Vagina (tissue), 2 donors: ENCODE measurements around the gene DDX10. TPM values are rescaled to one million over a fixed set of nuclear protein-coding genes. Genes with fewer than 3 reads are reported as not detected.

Experiments used
- DNase-seq, 2 donors: peaks; one replicate each; pipeline ENCODE4 v3.0.0-alpha.2; 2017; ENCODE audit errors: extremely low spot score in 2 of 2
- H3K27ac ChIP-seq: fragments of 200-600 bp; sonication (generic); one replicate; pipeline ENCODE4 v1.5.1; 2019
- H3K27me3 ChIP-seq: fragments of 200-600 bp; sonication (generic); one replicate; pipeline ENCODE4 v1.5.1; 2019
- H3K36me3 ChIP-seq, 2 donors: fragments of 200-600 bp; sonication (generic); one replicate each; pipeline ENCODE4 v1.5.1; 2017 to 2019
- H3K4me1 ChIP-seq: fragments of 200-600 bp; sonication (generic); one replicate; pipeline ENCODE4 v1.5.1; 2019
- H3K4me3 ChIP-seq, 2 donors: fragments of 200-600 bp; sonication (generic); 1 replicate in 1 of 2; 2 replicates in 1 of 2; pipeline ENCODE4 v1.5.1; 2016 to 2019
- H3K9me3 ChIP-seq: fragments of 200-600 bp; sonication (generic); one replicate; pipeline ENCODE4 v1.5.1; 2019
- POLR2A ChIP-seq, 2 donors: fragments of 450-650 bp; IDR thresholded peaks; one replicate each; pipeline ENCODE4 v1.6.1; 2017; ENCODE audit warnings: antibody characterized with exemption in 2 of 2, mild to moderate bottlenecking in 2 of 2, moderate library complexity in 2 of 2
- POLR2AphosphoS5 ChIP-seq, 2 donors: sonication (generic); formaldehyde crosslinking; IDR thresholded peaks; one replicate each; pipeline ENCODE4 v1.9.0; 2017; ENCODE audit warnings: antibody characterized with exemption in 2 of 2, mild to moderate bottlenecking in 2 of 2, low read depth in 1 of 2; ENCODE audit not compliant: insufficient read depth in 1 of 2
- intact Hi-C: fragments of 100-400 bp; cut with DNase I; formaldehyde crosslinking; loops from one replicate; pipeline ENCODE4 v1.15.1; 2023
- total RNA-seq: library from RNA; depleted of rRNA; stranded (reverse); fragments of >200 nt; gene quantifications from one replicate; pipeline ENCODE4 v1.2.3, GENCODE V29; 2016
- TF ChIP-seq, protein P1 (sequence below), 3 experiments: fragments of 450-650 bp in 2 of 3; fragments of 200-600 bp in 1 of 3; sonication (generic) in 1 of 3; IDR thresholded peaks; one replicate each; pipeline ENCODE4 v1.5.1; 2017 to 2019; ENCODE audit warnings: antibody characterized with exemption in 3 of 3, mild to moderate bottlenecking in 2 of 3, moderate library complexity in 2 of 3

The DDX10 gene
- 23.8 TPM for total RNA-seq

DNA sequence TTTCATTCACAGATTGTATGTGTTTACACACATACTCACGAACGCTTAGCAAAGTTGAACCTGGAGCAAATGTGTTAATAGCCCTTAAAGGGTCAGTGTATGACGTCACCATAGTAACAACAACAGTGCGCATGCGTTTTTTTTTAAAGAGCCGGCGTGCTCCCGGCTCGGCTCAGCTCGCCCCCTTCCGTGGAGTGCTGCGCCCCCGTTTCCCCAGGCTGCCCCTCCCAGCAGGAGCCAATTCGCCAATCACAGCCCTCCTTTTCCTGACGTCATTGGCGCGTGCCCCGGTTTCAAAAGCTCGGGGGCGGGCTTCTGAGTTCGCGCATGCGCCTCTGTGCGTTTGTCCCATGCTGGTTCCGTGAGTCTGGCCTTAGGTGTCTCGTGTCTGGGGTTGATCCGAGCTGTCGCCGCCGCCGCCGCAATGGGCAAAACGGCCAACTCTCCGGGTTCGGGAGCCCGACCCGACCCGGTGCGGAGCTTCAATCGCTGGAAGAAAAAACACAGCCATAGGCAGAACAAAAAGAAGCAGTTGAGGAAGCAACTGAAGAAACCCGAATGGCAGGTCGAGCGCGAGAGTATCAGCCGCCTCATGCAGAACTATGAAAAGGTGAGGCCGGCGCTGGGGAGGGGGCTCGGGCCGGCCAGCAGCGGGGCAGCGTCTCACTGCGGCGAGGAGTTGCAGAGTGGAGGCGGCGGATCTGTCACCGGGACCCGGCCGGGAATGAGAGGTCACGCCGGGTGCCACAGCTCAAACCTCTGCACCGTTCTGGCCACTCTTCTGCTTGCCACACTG is at the start of gene DDX10:
TSS of gene DDX10 (plus strand) at position 340 of the 796 bp plus-strand sequence. CDS start at position 425, 85 bp downstream.
- Histone ChIP-seq H3K4me3 (peak within 1 kb of the TSS; percentile 64 to 87), H3K36me3 (no peaks in the 10 kb centered on the region), H3K4me1 (peaks cover 30% of the 10 kb centered on the region), H3K9me3 (no peaks in the 10 kb centered on the region), H3K27me3 (no peaks in the 10 kb centered on the region), H3K27ac (peak within 1 kb of the TSS; percentile 51)
- peak; percentile 99 for DNase-seq
- peak; percentile 82 to 93 for TF ChIP-seq POLR2AphosphoS5 (IDR thresholded peaks at IDR 0.05; ENCODE audit: insufficient read depth in 1 of 2, low read depth in 1 of 2)
- TF ChIP-seq, protein P1, sequence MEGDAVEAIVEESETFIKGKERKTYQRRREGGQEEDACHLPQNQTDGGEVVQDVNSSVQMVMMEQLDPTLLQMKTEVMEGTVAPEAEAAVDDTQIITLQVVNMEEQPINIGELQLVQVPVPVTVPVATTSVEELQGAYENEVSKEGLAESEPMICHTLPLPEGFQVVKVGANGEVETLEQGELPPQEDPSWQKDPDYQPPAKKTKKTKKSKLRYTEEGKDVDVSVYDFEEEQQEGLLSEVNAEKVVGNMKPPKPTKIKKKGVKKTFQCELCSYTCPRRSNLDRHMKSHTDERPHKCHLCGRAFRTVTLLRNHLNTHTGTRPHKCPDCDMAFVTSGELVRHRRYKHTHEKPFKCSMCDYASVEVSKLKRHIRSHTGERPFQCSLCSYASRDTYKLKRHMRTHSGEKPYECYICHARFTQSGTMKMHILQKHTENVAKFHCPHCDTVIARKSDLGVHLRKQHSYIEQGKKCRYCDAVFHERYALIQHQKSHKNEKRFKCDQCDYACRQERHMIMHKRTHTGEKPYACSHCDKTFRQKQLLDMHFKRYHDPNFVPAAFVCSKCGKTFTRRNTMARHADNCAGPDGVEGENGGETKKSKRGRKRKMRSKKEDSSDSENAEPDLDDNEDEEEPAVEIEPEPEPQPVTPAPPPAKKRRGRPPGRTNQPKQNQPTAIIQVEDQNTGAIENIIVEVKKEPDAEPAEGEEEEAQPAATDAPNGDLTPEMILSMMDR (IDR thresholded peaks at IDR 0.05), result no peak
- intact Hi-C loops, result no loop called here

DNA sequence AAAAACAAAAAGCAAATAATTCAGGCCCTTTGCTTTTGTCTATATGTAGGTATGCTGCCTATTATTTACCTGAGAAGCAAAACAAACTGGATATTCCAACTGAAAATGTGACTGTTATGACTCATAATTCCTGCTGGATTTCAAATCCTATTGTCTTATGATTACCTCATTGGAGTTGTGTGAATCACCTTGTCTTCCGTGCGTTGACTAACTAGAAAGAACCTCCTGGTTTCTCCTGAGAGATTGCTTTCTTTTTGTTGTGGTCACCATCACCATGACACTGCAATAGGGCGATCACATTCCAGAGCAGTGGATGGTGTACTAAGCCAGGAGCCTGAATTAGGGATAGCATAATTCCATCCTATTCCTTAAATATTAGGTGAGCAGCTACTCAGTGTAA is 48.3 kb upstream of the DDX10 start:
- Histone ChIP-seq H3K27me3 (no peaks in the 10 kb centered on the region), H3K27ac (no peak overlapping the region), H3K4me3 (no peak overlapping the region), H3K4me1 (no peaks in the 10 kb centered on the region), H3K9me3 (no peaks in the 10 kb centered on the region), H3K36me3 (no peaks in the 10 kb centered on the region)
- intact Hi-C loops, result no loop called here
- no peak for DNase-seq
- TF ChIP-seq POLR2AphosphoS5 (IDR thresholded peaks at IDR 0.05; ENCODE audit: insufficient read depth in 1 of 2, low read depth in 1 of 2), result peak in 1 of 2 donors; percentile 76
- TF ChIP-seq, protein P1 (IDR thresholded peaks at IDR 0.05), result no peak
- TF ChIP-seq POLR2A (IDR thresholded peaks at IDR 0.05), result no peak

DNA sequence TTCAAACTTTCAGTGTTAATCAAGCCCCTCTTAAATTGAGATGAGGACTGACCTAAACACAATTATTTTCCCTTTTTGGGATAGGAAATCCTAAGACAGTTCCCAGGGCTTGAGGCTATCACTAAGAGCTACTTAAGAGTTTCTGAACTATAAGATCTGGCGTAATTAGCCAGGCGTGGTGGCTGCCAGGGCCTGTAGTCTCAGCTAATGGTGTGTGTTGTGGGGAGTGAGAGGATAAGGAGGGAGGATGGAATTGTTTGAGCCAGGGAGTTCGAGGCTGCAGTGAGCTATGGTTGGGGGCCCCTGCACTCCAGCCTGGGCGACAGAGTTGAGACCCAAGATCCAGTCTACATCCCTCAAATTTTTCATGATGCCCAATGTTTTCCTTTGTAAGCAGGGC is 47.8 kb upstream of the DDX10 start:
- no peak for DNase-seq
- Histone ChIP-seq H3K27me3 (no peaks in the 10 kb centered on the region), H3K4me1 (no peaks in the 10 kb centered on the region), H3K27ac (no peak overlapping the region), H3K36me3 (no peaks in the 10 kb centered on the region), H3K4me3 (no peak overlapping the region), H3K9me3 (no peaks in the 10 kb centered on the region)
- intact Hi-C loops, result no loop called here
- TF ChIP-seq, protein P1 (IDR thresholded peaks at IDR 0.05), result no peak
- no peak for TF ChIP-seq POLR2AphosphoS5 (IDR thresholded peaks at IDR 0.05; ENCODE audit: insufficient read depth in 1 of 2, low read depth in 1 of 2)
- no peak for TF ChIP-seq POLR2A (IDR thresholded peaks at IDR 0.05)

DNA sequence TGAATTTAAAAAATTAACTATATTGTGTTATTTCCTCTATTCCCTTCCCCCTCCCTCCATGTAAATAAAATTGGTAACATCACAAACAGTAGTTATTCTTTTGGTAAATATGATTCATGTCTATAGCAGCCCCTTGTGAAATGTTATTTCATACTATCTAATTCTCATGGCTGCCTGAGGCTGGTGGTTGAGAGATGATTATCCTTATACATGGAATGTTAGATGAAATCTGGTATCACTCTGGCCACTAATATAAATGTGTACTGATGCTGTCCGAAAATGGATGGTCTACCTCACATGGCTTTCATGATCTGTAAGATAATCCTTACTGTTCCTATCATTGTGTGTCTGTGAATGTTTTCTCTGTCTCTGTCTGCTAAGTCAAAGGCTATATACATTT is 46.3 kb upstream of the DDX10 start:
- Histone ChIP-seq H3K36me3 (no peaks in the 10 kb centered on the region), H3K27ac (no peak overlapping the region), H3K9me3 (no peaks in the 10 kb centered on the region), H3K27me3 (no peaks in the 10 kb centered on the region), H3K4me3 (no peak overlapping the region), H3K4me1 (no peaks in the 10 kb centered on the region)
- intact Hi-C loops, result no loop called here
- TF ChIP-seq, protein P1 (IDR thresholded peaks at IDR 0.05), result no peak
- TF ChIP-seq POLR2A (IDR thresholded peaks at IDR 0.05), result no peak
- TF ChIP-seq POLR2AphosphoS5 (IDR thresholded peaks at IDR 0.05; ENCODE audit: insufficient read depth in 1 of 2, low read depth in 1 of 2), result no peak
- DNase-seq, result no peak
